Natural killer cell (primary cell): ENCODE data around the gene AUTS2. TPM values are rescaled to one million over a fixed set of nuclear protein-coding genes. Genes with fewer than 3 reads are reported as not detected.
A peak's percentile ranks its signal among the peaks of the same experiment; 100 is the strongest.

ENCODE experiments used
- ATAC-seq, 3 donors: fragments of 150-1000 bp in 2 of 3; fragments of 200-7000 bp in 1 of 3; cut with Tn5 transposase; 1 replicate in 1 of 3; 2 replicates in 2 of 3; pipeline ENCODE4 v1.10.0; 2021; ENCODE audit warnings: mild to moderate bottlenecking in 2 of 3, moderate library complexity in 2 of 3
- DNase-seq, 2 donors: peaks; one replicate each; pipeline versions ENCODE4 v3.0.0 to v3.0.0-alpha.2; 2013 to 2021; ENCODE audit warnings: mixed read lengths in 1 of 2
- H3K27ac ChIP-seq: one replicate; pipeline ENCODE4 v1.5.1; 2013; ENCODE audit warnings: mild to moderate bottlenecking, low read length
- H3K27me3 ChIP-seq: one replicate; pipeline ENCODE4 v1.6.1; 2013; ENCODE audit warnings: low read length; ENCODE audit not compliant: control insufficient read depth, insufficient read depth
- H3K36me3 ChIP-seq: one replicate; pipeline ENCODE4 v1.6.1; 2013; ENCODE audit warnings: low read length; ENCODE audit not compliant: control insufficient read depth, insufficient read depth
- H3K4me1 ChIP-seq: one replicate; pipeline ENCODE4 v1.6.1; 2013; ENCODE audit warnings: low read length; ENCODE audit not compliant: control insufficient read depth, insufficient read depth
- H3K4me3 ChIP-seq: one replicate; pipeline ENCODE4 v1.5.1; 2013; ENCODE audit warnings: low read length
- H3K9me3 ChIP-seq: one replicate; pipeline ENCODE4 v1.6.1; 2013; ENCODE audit warnings: low read length; ENCODE audit not compliant: control insufficient read depth, insufficient read depth
- H3K27ac Mint-ChIP-seq, 2 donors: one replicate each; pipeline ENCODE4 v1.8.0; 2022; ENCODE audit warnings: mild to moderate bottlenecking in 2 of 2, mixed read lengths in 2 of 2, moderate library complexity in 1 of 2
- H3K27me3 Mint-ChIP-seq, 2 donors: one replicate each; pipeline ENCODE4 v1.8.0; 2022; ENCODE audit warnings: low read depth in 2 of 2, mixed read lengths in 2 of 2
- H3K36me3 Mint-ChIP-seq: one replicate; pipeline ENCODE4 v1.8.0; 2022; ENCODE audit warnings: mixed read lengths
- H3K4me1 Mint-ChIP-seq, 2 donors: one replicate each; pipeline ENCODE4 v1.8.0; 2022; ENCODE audit warnings: mixed read lengths in 2 of 2
- H3K4me3 Mint-ChIP-seq: one replicate; pipeline ENCODE4 v1.8.0; 2022; ENCODE audit warnings: mild to moderate bottlenecking, moderate library complexity, mixed read lengths
- H3K9me3 Mint-ChIP-seq, 2 donors: one replicate each; pipeline ENCODE4 v1.8.0; 2022; ENCODE audit warnings: mixed read lengths in 2 of 2
- CTCF ChIP-seq: fragments of 200-600 bp; IDR thresholded peaks from one replicate; pipeline ENCODE4 v1.8.0; 2022; ENCODE audit warnings: antibody characterized with exemption
- WGBS: methylation state at CpG from one replicate; pipeline ENCODE4 v1.1.7; 2013; ENCODE audit warnings: missing lambda C conversion rate; ENCODE audit not compliant: insufficient coverage; 5-methylcytosine and 5-hydroxymethylcytosine counted together
- intact Hi-C: fragments of 100-400 bp; cut with micrococcal nuclease; formaldehyde crosslinking; loops from one replicate; pipeline ENCODE4 v1.14.2; 2022
- total RNA-seq, 4 donors: library from RNA; stranded (reverse); fragments of 120-200 nt in 1 of 4; gene quantifications; one replicate each; pipeline versions ENCODE4 v1.2.3 to v1.2.4, GENCODE V29; 2013 to 2022

AUTS2 gene
- total RNA-seq, 3 donors from 2014 or later (not counting 1 experiment from before 2014, with no cell fraction given), result 147 to 197 (median 155) TPM

- no peak for TF ChIP-seq CTCF
- no peaks in the 10 kb centered on the region for H3K9me3 Mint-ChIP-seq
- intact Hi-C loops, result no loop called here
- Histone ChIP-seq H3K4me3 (no peak overlapping the region), H3K27me3 (no peaks in the 10 kb centered on the region), H3K9me3 (no peaks in the 10 kb centered on the region), H3K4me1 (no peaks in the 10 kb centered on the region), H3K36me3 (no peaks in the 10 kb centered on the region), H3K27ac (no peak overlapping the region)
- ATAC-seq (peak in 1 of 3 donors; percentile 28), DNase-seq (no peak)
- no peak overlapping the region for H3K4me3 Mint-ChIP-seq
- no peak overlapping the region for H3K27ac Mint-ChIP-seq
- H3K4me1 Mint-ChIP-seq, result no peaks in the 10 kb centered on the region
- no peaks in the 10 kb centered on the region for H3K36me3 Mint-ChIP-seq
- WGBS, result 97% methylated on average over 2 of the region's 2 CpGs
- no peaks in the 10 kb centered on the region for H3K27me3 Mint-ChIP-seq
Observed at GRCh38 chr7:70533614-70534013, 935.3 kb downstream of the AUTS2 start.

- Mint-ChIP-seq H3K36me3 (no peaks in the 10 kb centered on the region), H3K27me3 (no peaks in the 10 kb centered on the region), H3K4me3 (no peak overlapping the region), H3K27ac (no peak overlapping the region), H3K9me3 (no peaks in the 10 kb centered on the region), H3K4me1 (peaks cover 0 to 5% of the 10 kb centered on the region in 2 donors)
- Histone ChIP-seq H3K27ac (no peak overlapping the region), H3K36me3 (no peaks in the 10 kb centered on the region), H3K27me3 (no peaks in the 10 kb centered on the region), H3K4me3 (no peak overlapping the region), H3K4me1 (no peaks in the 10 kb centered on the region), H3K9me3 (no peaks in the 10 kb centered on the region)
- ATAC-seq (no peak), DNase-seq (no peak)
- no peak for TF ChIP-seq CTCF
- intact Hi-C loops, result loop anchor here (5.0 kb wide), 1 partner anchor 158 kb away; no protein-coding TSS in a partner anchor
Observed at GRCh38 chr7:70539205-70539604, 940.9 kb downstream of the AUTS2 start.

DNA sequence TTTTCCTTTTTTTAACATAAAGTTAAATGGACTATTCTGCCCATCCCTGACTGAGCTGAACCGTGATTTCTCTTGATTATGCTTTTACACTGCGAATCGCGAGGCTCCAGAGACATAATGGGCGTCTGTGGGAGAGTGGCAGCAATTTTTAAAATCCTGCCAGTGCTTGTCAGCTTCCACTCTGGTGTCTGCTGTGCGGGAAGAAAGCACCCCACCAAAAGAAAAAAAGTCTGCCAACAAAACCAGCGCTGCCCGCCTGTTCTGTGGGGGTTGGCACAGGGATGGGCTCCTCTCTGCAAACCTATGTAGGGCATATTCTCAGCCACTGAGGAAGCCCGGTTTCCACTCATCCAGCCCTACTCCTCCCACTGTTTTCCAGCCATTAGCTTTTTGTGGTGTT lies 941.3 kb downstream of the AUTS2 start:
- no peak overlapping the region for H3K27ac ChIP-seq
- no peaks in the 10 kb centered on the region for H3K4me1 ChIP-seq
- Mint-ChIP-seq H3K36me3 (no peaks in the 10 kb centered on the region), H3K4me1 (peaks cover 0 to 5% of the 10 kb centered on the region in 2 donors), H3K27ac (no peak overlapping the region), H3K9me3 (no peaks in the 10 kb centered on the region), H3K4me3 (no peak overlapping the region), H3K27me3 (no peaks in the 10 kb centered on the region)
- H3K36me3 ChIP-seq, result no peaks in the 10 kb centered on the region
- DNase-seq (no peak), ATAC-seq (no peak)
- no peaks in the 10 kb centered on the region for H3K27me3 ChIP-seq
- TF ChIP-seq CTCF, result no peak
- no peak overlapping the region for H3K4me3 ChIP-seq
- WGBS, result 95% methylated on average over 9 of the region's 9 CpGs
- intact Hi-C loops, result loop anchor here (5.0 kb wide), 1 partner anchor 158 kb away; no protein-coding TSS in a partner anchor
- H3K9me3 ChIP-seq, result no peaks in the 10 kb centered on the region

GRCh38 chr7:70540641-70541040 lies 942.4 kb downstream of the AUTS2 start:
- no peak overlapping the region for H3K4me3 Mint-ChIP-seq
- intact Hi-C loops, result no loop called here
- H3K27ac ChIP-seq, result no peak overlapping the region
- no peaks in the 10 kb centered on the region for H3K27me3 Mint-ChIP-seq
- no peak for TF ChIP-seq CTCF
- H3K36me3 ChIP-seq, result no peaks in the 10 kb centered on the region
- H3K9me3 ChIP-seq, result no peaks in the 10 kb centered on the region
- ATAC-seq (no peak), DNase-seq (no peak)
- no peaks in the 10 kb centered on the region for H3K36me3 Mint-ChIP-seq
- no peaks in the 10 kb centered on the region for H3K9me3 Mint-ChIP-seq
- no peaks in the 10 kb centered on the region for H3K27me3 ChIP-seq
- H3K4me3 ChIP-seq, result no peak overlapping the region
- H3K27ac Mint-ChIP-seq, result no peak overlapping the region
- peaks cover 0 to 5% of the 10 kb centered on the region in 2 donors for H3K4me1 Mint-ChIP-seq
- 77% methylated on average over 1 of the region's 1 CpG for WGBS
- no peaks in the 10 kb centered on the region for H3K4me1 ChIP-seq
